Measurements from ENCODE around the gene LAG3. TPM values are rescaled to one million over a fixed set of nuclear protein-coding genes. Genes with fewer than 3 reads are reported as not detected.

Gene LAG3
- total RNA-seq, 4 donors from 2014 or later: 0.41 to 14.6 (median 4.0) TPM

- no peak for DNase-seq
- Histone ChIP-seq H3K27me3 (no peaks in the 10 kb centered on the region), H3K4me3 (peak overlapping the region; percentile 9 to 11), H3K36me3 (no peaks in the 10 kb centered on the region), H3K4me1 (no peaks in the 10 kb centered on the region), H3K9me3 (no peaks in the 10 kb centered on the region), H3K27ac (peak overlapping the region; percentile 97 to 98)
- TF ChIP-seq POLR2A (IDR thresholded peaks at IDR 0.05) (no peak), CTCF (IDR thresholded peaks at IDR 0.05) (no peak)
- intact Hi-C loops (cut with DNase I; ENCODE audit: low total_unique reads): no loop called here
Observed at GRCh38 chr12:6763380-6763779, 8.9 kb upstream of the LAG3 start.

- Histone ChIP-seq H3K36me3 (no peaks in the 10 kb centered on the region), H3K27me3 (no peaks in the 10 kb centered on the region), H3K9me3 (no peaks in the 10 kb centered on the region), H3K4me1 (peaks cover 0 to 4% of the 10 kb centered on the region in 2 donors), H3K27ac (peak overlapping the region; percentile 97 to 98), H3K4me3 (peak overlapping the region; percentile 11 to 72)
- intact Hi-C loops (cut with DNase I; ENCODE audit: low total_unique reads): no loop called here
- peak; percentile 97 to 99 for DNase-seq
- TF ChIP-seq POLR2A (IDR thresholded peaks at IDR 0.05) (peak; percentile 42 to 49), CTCF (IDR thresholded peaks at IDR 0.05) (peak in 1 of 4 experiments; percentile 29)
Observed at GRCh38 chr12:6764011-6764828, 8.1 kb upstream of the LAG3 start.

- DNase-seq: no peak
- Histone ChIP-seq H3K4me3 (peak overlapping the region; percentile 72 to 79), H3K27me3 (no peaks in the 10 kb centered on the region), H3K36me3 (no peaks in the 10 kb centered on the region), H3K4me1 (peaks cover 0 to 4% of the 10 kb centered on the region in 2 donors), H3K9me3 (no peaks in the 10 kb centered on the region), H3K27ac (peak overlapping the region; percentile 97 to 98)
- intact Hi-C loops (cut with DNase I; ENCODE audit: low total_unique reads): no loop called here
- TF ChIP-seq CTCF (IDR thresholded peaks at IDR 0.05): no peak
- no peak for TF ChIP-seq POLR2A (IDR thresholded peaks at IDR 0.05)
Observed at GRCh38 chr12:6765048-6765633, 7.2 kb upstream of the LAG3 start.

GRCh38 chr12:6765634-6766581 lies 6.4 kb upstream of the LAG3 start, which contains the start of gene PTMS:
Gene PTMS, plus strand, starts transcription at chr12:6766363. Its CDS starts 343 bp downstream, at chr12:6766706.
- no peaks in the 10 kb centered on the region for H3K9me3 ChIP-seq
- H3K27me3 ChIP-seq: no peaks in the 10 kb centered on the region
- TF ChIP-seq CTCF (IDR thresholded peaks at IDR 0.05) (peak in 1 of 4 experiments; percentile 13), POLR2A (IDR thresholded peaks at IDR 0.05) (peak; percentile 79 to 94)
- peaks cover 0 to 4% of the 10 kb centered on the region in 2 donors for H3K4me1 ChIP-seq
- intact Hi-C loops (cut with DNase I; ENCODE audit: low total_unique reads): no loop called here
- H3K4me3 ChIP-seq: peak within 1 kb of the TSS; percentile 72 to 79
- no peaks in the 10 kb centered on the region for H3K36me3 ChIP-seq
- peak; percentile 93 to 96 for DNase-seq
- peak within 1 kb of the TSS; percentile 97 to 98 for H3K27ac ChIP-seq
